ENCODE measurements around the gene BPIFB2. TPM values are rescaled to one million over a fixed set of nuclear protein-coding genes. Genes with fewer than 3 reads are reported as not detected.

Gene BPIFB2
- polyA plus RNA-seq, 1 donor (not counting 4 experiments of a cell fraction or from before 2014, with no cell fraction given), result not detected

- no peaks in the 10 kb centered on the region for H3K9me3 ChIP-seq (ENCODE audit: control insufficient read depth, low read depth, low read length)
- H3K36me3 ChIP-seq (ENCODE audit: control insufficient read depth in 2 of 2, extremely low read depth in 1 of 2, insufficient read depth in 2 of 2, low read length in 2 of 2), result no peaks in the 10 kb centered on the region
- no peak overlapping the region for H3K4me3 ChIP-seq (ENCODE audit: control insufficient read depth in 2 of 3, extremely low read depth in 1 of 3, insufficient read depth in 2 of 3, low read depth in 1 of 3, low read length in 3 of 3)
- no peak overlapping the region for H3K27ac ChIP-seq (ENCODE audit: control insufficient read depth, insufficient read depth, low read length)
- TF ChIP-seq, protein P1, sequence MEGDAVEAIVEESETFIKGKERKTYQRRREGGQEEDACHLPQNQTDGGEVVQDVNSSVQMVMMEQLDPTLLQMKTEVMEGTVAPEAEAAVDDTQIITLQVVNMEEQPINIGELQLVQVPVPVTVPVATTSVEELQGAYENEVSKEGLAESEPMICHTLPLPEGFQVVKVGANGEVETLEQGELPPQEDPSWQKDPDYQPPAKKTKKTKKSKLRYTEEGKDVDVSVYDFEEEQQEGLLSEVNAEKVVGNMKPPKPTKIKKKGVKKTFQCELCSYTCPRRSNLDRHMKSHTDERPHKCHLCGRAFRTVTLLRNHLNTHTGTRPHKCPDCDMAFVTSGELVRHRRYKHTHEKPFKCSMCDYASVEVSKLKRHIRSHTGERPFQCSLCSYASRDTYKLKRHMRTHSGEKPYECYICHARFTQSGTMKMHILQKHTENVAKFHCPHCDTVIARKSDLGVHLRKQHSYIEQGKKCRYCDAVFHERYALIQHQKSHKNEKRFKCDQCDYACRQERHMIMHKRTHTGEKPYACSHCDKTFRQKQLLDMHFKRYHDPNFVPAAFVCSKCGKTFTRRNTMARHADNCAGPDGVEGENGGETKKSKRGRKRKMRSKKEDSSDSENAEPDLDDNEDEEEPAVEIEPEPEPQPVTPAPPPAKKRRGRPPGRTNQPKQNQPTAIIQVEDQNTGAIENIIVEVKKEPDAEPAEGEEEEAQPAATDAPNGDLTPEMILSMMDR (optimal IDR thresholded peaks at IDR 0.05 in 1 of 3, IDR thresholded peaks at IDR 0.05 in 1 of 3, conservative IDR thresholded peaks at IDR 0.05 in 1 of 3; ENCODE audit: extremely low read depth in 1 of 3, insufficient read depth in 2 of 3, low read length in 3 of 3), result no peak
- no peak for TF ChIP-seq EZH2 (IDR thresholded peaks at IDR 0.05; ENCODE audit: low read length)
- no peak overlapping the region for H2AFZ ChIP-seq (ENCODE audit: control insufficient read depth, low read length)
- dilution Hi-C loops (cut with MboI; ENCODE audit: extremely low pct_ligation_motif_present, low sequenced_read_pairs), result no loop called here
- H4K20me1 ChIP-seq (ENCODE audit: control insufficient read depth, extremely low read depth, insufficient read depth, low read length), result no peaks in the 10 kb centered on the region
- no peaks in the 10 kb centered on the region for H3K79me2 ChIP-seq (ENCODE audit: control insufficient read depth, insufficient read depth, low read length)
- no peaks in the 10 kb centered on the region for H3K27me3 ChIP-seq (ENCODE audit: control insufficient read depth, extremely low read depth, insufficient read depth, low read length)
- H3K4me2 ChIP-seq (ENCODE audit: control insufficient read depth, extremely low read depth, insufficient read depth, low read depth, low read length), result no peak overlapping the region
- peaks cover 4% of the 10 kb centered on the region for H3K4me1 ChIP-seq (ENCODE audit: control insufficient read depth, extremely low read depth, insufficient read depth, low read length)
- no peak for DNase-seq (ENCODE audit: low read depth, low spot score)
- no peak for FAIRE-seq
- no peak overlapping the region for H3K9ac ChIP-seq (ENCODE audit: control insufficient read depth, extremely low read depth, insufficient read depth, low read length)
- no peaks in the 10 kb centered on the region for H3K9me1 ChIP-seq (ENCODE audit: control insufficient read depth, extremely low read depth, insufficient read depth, low read length)
Observed at GRCh38 chr20:33064572-33065287, 57.2 kb downstream of the BPIFB2 start.

DNA sequence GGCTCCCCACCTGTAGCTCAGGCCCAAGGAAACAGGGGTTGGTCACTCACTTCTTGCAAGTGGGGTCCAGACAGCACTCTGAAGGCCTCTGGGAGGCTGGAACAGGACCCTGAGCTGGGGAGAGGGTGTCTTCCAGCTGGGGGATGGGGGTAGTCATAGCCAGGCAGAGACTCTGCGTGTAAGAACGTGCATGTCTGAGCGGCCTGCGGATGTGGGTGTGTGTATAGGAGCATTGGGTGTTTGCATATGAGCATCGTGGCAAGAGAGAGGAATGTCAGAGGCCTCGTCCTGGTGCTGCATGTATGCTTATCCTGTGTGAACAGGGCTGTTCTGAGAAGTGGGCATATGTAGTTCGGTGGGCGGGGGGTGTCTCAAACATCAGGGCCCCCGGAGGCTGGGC is 58.3 kb downstream of the BPIFB2 start:
- no peaks in the 10 kb centered on the region for H3K36me3 ChIP-seq (ENCODE audit: control insufficient read depth in 2 of 2, extremely low read depth in 1 of 2, insufficient read depth in 2 of 2, low read length in 2 of 2)
- no peak overlapping the region for H3K4me3 ChIP-seq (ENCODE audit: control insufficient read depth in 2 of 3, extremely low read depth in 1 of 3, insufficient read depth in 2 of 3, low read depth in 1 of 3, low read length in 3 of 3)
- TF ChIP-seq EZH2 (IDR thresholded peaks at IDR 0.05; ENCODE audit: low read length), result no peak
- TF ChIP-seq, protein P1 (optimal IDR thresholded peaks at IDR 0.05 in 1 of 3, IDR thresholded peaks at IDR 0.05 in 1 of 3, conservative IDR thresholded peaks at IDR 0.05 in 1 of 3; ENCODE audit: extremely low read depth in 1 of 3, insufficient read depth in 2 of 3, low read length in 3 of 3), result no peak
- H3K27ac ChIP-seq (ENCODE audit: control insufficient read depth, insufficient read depth, low read length), result no peak overlapping the region
- DNase-seq (ENCODE audit: low read depth, low spot score), result peak; percentile 4
- H3K4me2 ChIP-seq (ENCODE audit: control insufficient read depth, extremely low read depth, insufficient read depth, low read depth, low read length), result no peak overlapping the region
- H3K79me2 ChIP-seq (ENCODE audit: control insufficient read depth, insufficient read depth, low read length), result no peaks in the 10 kb centered on the region
- H3K9me3 ChIP-seq (ENCODE audit: control insufficient read depth, low read depth, low read length), result no peaks in the 10 kb centered on the region
- peaks cover 4% of the 10 kb centered on the region for H3K4me1 ChIP-seq (ENCODE audit: control insufficient read depth, extremely low read depth, insufficient read depth, low read length)
- no peaks in the 10 kb centered on the region for H4K20me1 ChIP-seq (ENCODE audit: control insufficient read depth, extremely low read depth, insufficient read depth, low read length)
- H2AFZ ChIP-seq (ENCODE audit: control insufficient read depth, low read length), result no peak overlapping the region
- no peaks in the 10 kb centered on the region for H3K27me3 ChIP-seq (ENCODE audit: control insufficient read depth, extremely low read depth, insufficient read depth, low read length)
- no peak overlapping the region for H3K9ac ChIP-seq (ENCODE audit: control insufficient read depth, extremely low read depth, insufficient read depth, low read length)
- dilution Hi-C loops (cut with MboI; ENCODE audit: extremely low pct_ligation_motif_present, low sequenced_read_pairs), result no loop called here
- FAIRE-seq, result no peak
- no peaks in the 10 kb centered on the region for H3K9me1 ChIP-seq (ENCODE audit: control insufficient read depth, extremely low read depth, insufficient read depth, low read length)

Measured in keratinocyte (primary cell).